HEK293 (cell line): Measurements from ENCODE around the gene TTYH1.

Experiments
- GLI4 ChIP-seq: fragments of 450-650 bp; formaldehyde crosslinking; IDR thresholded peaks from 2 replicates; pipeline ENCODE4 v1.5.1; 2016; ENCODE audit warnings: missing biosample characterization, missing genetic modification characterization
- KLF1 ChIP-seq: fragments of 450-650 bp; formaldehyde crosslinking; IDR thresholded peaks from 2 replicates; pipeline ENCODE4 v1.5.1; 2016; ENCODE audit warnings: missing biosample characterization, missing genetic modification characterization
- WT1 ChIP-seq: fragments of 450-650 bp; formaldehyde crosslinking; IDR thresholded peaks from 2 replicates; pipeline ENCODE4 v1.5.1; 2016; ENCODE audit warnings: missing biosample characterization, missing genetic modification characterization
- YY1 ChIP-seq: fragments of 450-650 bp; formaldehyde crosslinking; IDR thresholded peaks from 2 replicates; pipeline ENCODE4 v1.5.1; 2018; ENCODE audit warnings: missing biosample characterization, missing genetic modification characterization
- ZBTB1 ChIP-seq: fragments of 450-650 bp; formaldehyde crosslinking; IDR thresholded peaks from 2 replicates; pipeline ENCODE4 v1.5.1; 2016; ENCODE audit warnings: missing biosample characterization, missing genetic modification characterization
- ZBTB7A ChIP-seq: fragments of 450-650 bp; formaldehyde crosslinking; IDR thresholded peaks from 2 replicates; pipeline ENCODE4 v1.5.1; 2016; ENCODE audit warnings: low read depth, missing biosample characterization, missing genetic modification characterization
- ZFP41 ChIP-seq: fragments of 450-650 bp; formaldehyde crosslinking; IDR thresholded peaks from 2 replicates; pipeline ENCODE4 v1.5.1; 2016; ENCODE audit warnings: missing biosample characterization, missing genetic modification characterization, borderline replicate concordance
- ZNF10 ChIP-seq: fragments of 450-650 bp; formaldehyde crosslinking; IDR thresholded peaks from 2 replicates; pipeline ENCODE4 v1.5.1; 2017; ENCODE audit warnings: missing biosample characterization, missing genetic modification characterization
- ZNF112 ChIP-seq: fragments of 450-650 bp; formaldehyde crosslinking; IDR thresholded peaks from 2 replicates; pipeline ENCODE4 v1.5.0; 2017; ENCODE audit warnings: missing biosample characterization, missing genetic modification characterization
- ZNF121 ChIP-seq: fragments of 450-650 bp; formaldehyde crosslinking; IDR thresholded peaks from 2 replicates; pipeline ENCODE4 v1.5.1; 2016; ENCODE audit warnings: missing biosample characterization, missing genetic modification characterization
- ZNF335 ChIP-seq: fragments of 450-650 bp; formaldehyde crosslinking; conservative IDR thresholded peaks from 2 replicates; pipeline ENCODE4 v1.5.1; 2016; ENCODE audit warnings: missing biosample characterization, missing genetic modification characterization
- ZNF423 ChIP-seq: fragments of 450-650 bp; formaldehyde crosslinking; IDR thresholded peaks from 2 replicates; pipeline ENCODE4 v1.5.1; 2016; ENCODE audit warnings: missing biosample characterization, missing genetic modification characterization
- ZNF426 ChIP-seq: fragments of 450-650 bp; formaldehyde crosslinking; IDR thresholded peaks from 2 replicates; pipeline ENCODE4 v1.5.1; 2017; ENCODE audit warnings: missing biosample characterization, missing genetic modification characterization, mild to moderate bottlenecking, inconsistent platforms, moderate library complexity
- ZNF501 ChIP-seq: fragments of 450-650 bp; formaldehyde crosslinking; IDR thresholded peaks from 2 replicates; pipeline ENCODE4 v1.5.1; 2016; ENCODE audit warnings: missing biosample characterization, missing genetic modification characterization
- ZNF514 ChIP-seq: fragments of 450-650 bp; formaldehyde crosslinking; IDR thresholded peaks from 2 replicates; pipeline ENCODE4 v1.5.1; 2016; ENCODE audit warnings: missing biosample characterization, missing genetic modification characterization
- ZNF548 ChIP-seq: fragments of 450-650 bp; formaldehyde crosslinking; IDR thresholded peaks from 2 replicates; pipeline ENCODE4 v1.5.1; 2016; ENCODE audit warnings: missing biosample characterization, missing genetic modification characterization
- ZNF600 ChIP-seq: fragments of 450-650 bp; formaldehyde crosslinking; IDR thresholded peaks from 2 replicates; pipeline ENCODE4 v1.5.1; 2016; ENCODE audit warnings: missing biosample characterization, missing genetic modification characterization
- ZNF626 ChIP-seq: fragments of 450-650 bp; sonication (Bioruptor Pico); formaldehyde crosslinking; IDR thresholded peaks from 2 replicates; pipeline ENCODE4 v1.5.1; 2018; ENCODE audit warnings: missing biosample characterization, missing genetic modification characterization, inconsistent platforms
- ZNF670 ChIP-seq: fragments of 450-650 bp; formaldehyde crosslinking; IDR thresholded peaks from 2 replicates; pipeline ENCODE4 v1.5.1; 2016; ENCODE audit warnings: missing biosample characterization, missing genetic modification characterization, low read depth
- TF ChIP-seq, protein P1 (sequence below): fragments of 450-650 bp; formaldehyde crosslinking; IDR thresholded peaks from 2 replicates; pipeline ENCODE4 v1.5.1; 2016; ENCODE audit warnings: missing biosample characterization, missing genetic modification characterization
- TF ChIP-seq, protein P2 (sequence below): fragments of 450-650 bp; formaldehyde crosslinking; IDR thresholded peaks from 2 replicates; pipeline ENCODE4 v1.5.1; 2016; ENCODE audit warnings: missing biosample characterization, missing genetic modification characterization
- TF ChIP-seq, protein P3 (sequence below): fragments of 450-650 bp; formaldehyde crosslinking; IDR thresholded peaks from 2 replicates; pipeline ENCODE4 v1.5.1; 2016; ENCODE audit warnings: missing biosample characterization, missing genetic modification characterization
- TF ChIP-seq, protein P4 (sequence below): fragments of 450-650 bp; formaldehyde crosslinking; IDR thresholded peaks from 2 replicates; pipeline ENCODE4 v1.5.1; 2016; ENCODE audit warnings: missing biosample characterization, missing genetic modification characterization
- TF ChIP-seq, protein P5 (sequence below): fragments of 450-650 bp; formaldehyde crosslinking; IDR thresholded peaks from 2 replicates; pipeline ENCODE4 v1.5.1; 2016; ENCODE audit warnings: missing biosample characterization, missing genetic modification characterization
- TF ChIP-seq, protein P6 (sequence below): fragments of 450-650 bp; formaldehyde crosslinking; IDR thresholded peaks from 2 replicates; pipeline ENCODE4 v1.5.1; 2016; ENCODE audit warnings: missing biosample characterization, missing genetic modification characterization
- TF ChIP-seq, protein P7 (sequence below): fragments of 450-650 bp; formaldehyde crosslinking; IDR thresholded peaks from 2 replicates; pipeline ENCODE4 v1.5.1; 2016; ENCODE audit warnings: missing biosample characterization, missing genetic modification characterization, low read depth

TTYH1 gene

DNA sequence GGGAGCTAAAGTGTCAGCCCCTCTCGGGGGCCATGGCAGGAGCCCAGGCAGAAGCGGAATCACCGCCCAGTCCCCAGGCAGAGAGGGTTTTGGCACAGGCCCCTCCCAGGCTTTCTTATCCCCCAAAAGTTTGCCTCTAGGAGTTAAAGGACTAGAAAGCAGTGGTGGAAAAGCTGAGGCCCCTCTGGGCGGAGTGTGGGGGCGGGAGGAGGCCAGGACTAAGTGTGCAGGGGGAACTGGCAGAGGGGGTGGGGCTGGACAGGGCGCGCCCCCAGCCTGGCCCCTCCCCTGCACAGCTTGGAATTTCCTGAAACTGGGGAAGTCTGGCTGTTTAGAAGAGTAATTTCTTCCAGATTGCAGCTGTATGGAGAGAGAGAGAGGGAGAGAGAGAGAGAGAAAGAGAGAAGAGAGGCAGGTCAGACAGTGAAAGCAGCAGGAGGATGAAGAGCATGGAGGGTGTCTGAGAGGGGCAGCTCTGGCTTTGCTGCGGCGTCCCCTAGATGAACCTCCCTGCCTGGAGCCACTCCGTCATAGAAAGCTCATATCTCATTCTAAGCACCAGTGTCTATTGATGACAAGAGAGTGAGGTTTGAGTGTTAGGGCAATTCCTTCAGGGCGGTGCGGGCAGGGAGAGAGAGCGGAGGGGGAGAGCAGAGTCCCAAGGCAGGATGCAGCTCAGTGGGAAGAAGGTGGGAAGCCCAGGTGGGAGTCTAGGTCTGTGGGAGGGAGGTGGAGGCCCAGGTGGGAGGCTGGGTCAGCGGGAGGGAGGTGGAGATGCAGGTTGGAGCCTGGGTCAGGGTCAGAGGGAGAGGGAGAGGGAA lies 58.0 kb downstream of the TTYH1 start, which contains the start of gene CDC42EP5 (continued):
- TF ChIP-seq ZNF548 (no peak), YY1 (tag by site-specific recombination) (no peak), ZNF112 (tag by site-specific recombination) (no peak), ZNF335 (tag by site-specific recombination) (peak; percentile 58), ZNF10 (no peak), ZFP41 (no peak), KLF1 (tag by site-specific recombination) (peak; percentile 42; the same call in 1 of the 2 replicates), ZNF426 (tag by site-specific recombination) (no peak), ZNF423 (no peak), ZNF514 (tag by site-specific recombination) (no peak), ZNF626 (tag by site-specific recombination) (no peak), GLI4 (tag by site-specific recombination) (no peak), ZNF121 (no peak), WT1 (tag by site-specific recombination) (no peak), ZNF670 (tag by site-specific recombination) (no peak), ZBTB7A (tag by site-specific recombination) (no peak), ZNF600 (tag by site-specific recombination) (peak; percentile 44; the same call in 1 of the 2 replicates), ZNF501 (tag by site-specific recombination) (no peak), ZBTB1 (tag by site-specific recombination) (no peak)
- TF ChIP-seq, protein P1, sequence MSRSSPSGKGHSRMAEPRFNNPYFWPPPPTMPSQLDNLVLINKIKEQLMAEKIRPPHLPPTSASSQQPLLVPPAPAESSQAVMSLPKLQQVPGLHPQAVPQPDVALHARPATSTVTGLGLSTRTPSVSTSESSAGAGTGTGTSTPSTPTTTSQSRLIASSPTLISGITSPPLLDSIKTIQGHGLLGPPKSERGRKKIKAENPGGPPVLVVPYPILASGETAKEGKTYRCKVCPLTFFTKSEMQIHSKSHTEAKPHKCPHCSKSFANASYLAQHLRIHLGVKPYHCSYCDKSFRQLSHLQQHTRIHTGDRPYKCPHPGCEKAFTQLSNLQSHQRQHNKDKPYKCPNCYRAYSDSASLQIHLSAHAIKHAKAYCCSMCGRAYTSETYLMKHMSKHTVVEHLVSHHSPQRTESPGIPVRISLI (tag by site-specific recombination) = no peak
- TF ChIP-seq, protein P2, sequence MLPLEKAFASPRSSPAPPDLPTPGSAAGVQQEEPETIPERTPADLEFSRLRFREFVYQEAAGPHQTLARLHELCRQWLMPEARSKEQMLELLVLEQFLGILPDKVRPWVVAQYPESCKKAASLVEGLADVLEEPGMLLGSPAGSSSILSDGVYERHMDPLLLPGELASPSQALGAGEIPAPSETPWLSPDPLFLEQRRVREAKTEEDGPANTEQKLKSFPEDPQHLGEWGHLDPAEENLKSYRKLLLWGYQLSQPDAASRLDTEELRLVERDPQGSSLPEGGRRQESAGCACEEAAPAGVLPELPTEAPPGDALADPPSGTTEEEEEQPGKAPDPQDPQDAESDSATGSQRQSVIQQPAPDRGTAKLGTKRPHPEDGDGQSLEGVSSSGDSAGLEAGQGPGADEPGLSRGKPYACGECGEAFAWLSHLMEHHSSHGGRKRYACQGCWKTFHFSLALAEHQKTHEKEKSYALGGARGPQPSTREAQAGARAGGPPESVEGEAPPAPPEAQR (tag by site-specific recombination) = no peak
- TF ChIP-seq, protein P3, sequence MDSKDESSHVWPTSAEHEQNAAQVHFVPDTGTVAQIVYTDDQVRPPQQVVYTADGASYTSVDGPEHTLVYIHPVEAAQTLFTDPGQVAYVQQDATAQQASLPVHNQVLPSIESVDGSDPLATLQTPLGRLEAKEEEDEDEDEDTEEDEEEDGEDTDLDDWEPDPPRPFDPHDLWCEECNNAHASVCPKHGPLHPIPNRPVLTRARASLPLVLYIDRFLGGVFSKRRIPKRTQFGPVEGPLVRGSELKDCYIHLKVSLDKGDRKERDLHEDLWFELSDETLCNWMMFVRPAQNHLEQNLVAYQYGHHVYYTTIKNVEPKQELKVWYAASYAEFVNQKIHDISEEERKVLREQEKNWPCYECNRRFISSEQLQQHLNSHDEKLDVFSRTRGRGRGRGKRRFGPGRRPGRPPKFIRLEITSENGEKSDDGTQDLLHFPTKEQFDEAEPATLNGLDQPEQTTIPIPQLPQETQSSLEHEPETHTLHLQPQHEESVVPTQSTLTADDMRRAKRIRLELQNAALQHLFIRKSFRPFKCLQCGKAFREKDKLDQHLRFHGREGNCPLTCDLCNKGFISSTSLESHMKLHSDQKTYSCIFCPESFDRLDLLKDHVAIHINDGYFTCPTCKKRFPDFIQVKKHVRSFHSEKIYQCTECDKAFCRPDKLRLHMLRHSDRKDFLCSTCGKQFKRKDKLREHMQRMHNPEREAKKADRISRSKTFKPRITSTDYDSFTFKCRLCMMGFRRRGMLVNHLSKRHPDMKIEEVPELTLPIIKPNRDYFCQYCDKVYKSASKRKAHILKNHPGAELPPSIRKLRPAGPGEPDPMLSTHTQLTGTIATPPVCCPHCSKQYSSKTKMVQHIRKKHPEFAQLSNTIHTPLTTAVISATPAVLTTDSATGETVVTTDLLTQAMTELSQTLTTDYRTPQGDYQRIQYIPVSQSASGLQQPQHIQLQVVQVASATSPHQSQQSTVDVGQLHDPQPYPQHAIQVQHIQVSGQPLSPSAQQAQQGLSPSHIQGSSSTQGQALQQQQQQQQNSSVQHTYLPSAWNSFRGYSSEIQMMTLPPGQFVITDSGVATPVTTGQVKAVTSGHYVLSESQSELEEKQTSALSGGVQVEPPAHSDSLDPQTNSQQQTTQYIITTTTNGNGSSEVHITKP (tag by site-specific recombination) = peak; percentile 95
- TF ChIP-seq, protein P4, sequence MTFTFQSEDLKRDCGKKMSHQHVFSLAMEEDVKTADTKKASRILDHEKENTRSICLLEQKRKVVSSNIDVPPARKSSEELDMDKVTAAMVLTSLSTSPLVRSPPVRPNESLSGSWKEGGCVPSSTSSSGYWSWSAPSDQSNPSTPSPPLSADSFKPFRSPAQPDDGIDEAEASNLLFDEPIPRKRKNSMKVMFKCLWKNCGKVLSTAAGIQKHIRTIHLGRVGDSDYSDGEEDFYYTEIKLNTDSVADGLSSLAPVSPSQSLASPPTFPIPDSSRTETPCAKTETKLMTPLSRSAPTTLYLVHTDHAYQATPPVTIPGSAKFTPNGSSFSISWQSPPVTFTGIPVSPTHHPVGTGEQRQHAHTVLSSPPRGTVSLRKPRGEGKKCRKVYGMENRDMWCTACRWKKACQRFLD (tag by site-specific recombination) = no peak
- TF ChIP-seq, protein P5, sequence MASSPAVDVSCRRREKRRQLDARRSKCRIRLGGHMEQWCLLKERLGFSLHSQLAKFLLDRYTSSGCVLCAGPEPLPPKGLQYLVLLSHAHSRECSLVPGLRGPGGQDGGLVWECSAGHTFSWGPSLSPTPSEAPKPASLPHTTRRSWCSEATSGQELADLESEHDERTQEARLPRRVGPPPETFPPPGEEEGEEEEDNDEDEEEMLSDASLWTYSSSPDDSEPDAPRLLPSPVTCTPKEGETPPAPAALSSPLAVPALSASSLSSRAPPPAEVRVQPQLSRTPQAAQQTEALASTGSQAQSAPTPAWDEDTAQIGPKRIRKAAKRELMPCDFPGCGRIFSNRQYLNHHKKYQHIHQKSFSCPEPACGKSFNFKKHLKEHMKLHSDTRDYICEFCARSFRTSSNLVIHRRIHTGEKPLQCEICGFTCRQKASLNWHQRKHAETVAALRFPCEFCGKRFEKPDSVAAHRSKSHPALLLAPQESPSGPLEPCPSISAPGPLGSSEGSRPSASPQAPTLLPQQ (tag by site-specific recombination) = no peak
- TF ChIP-seq, protein P6, sequence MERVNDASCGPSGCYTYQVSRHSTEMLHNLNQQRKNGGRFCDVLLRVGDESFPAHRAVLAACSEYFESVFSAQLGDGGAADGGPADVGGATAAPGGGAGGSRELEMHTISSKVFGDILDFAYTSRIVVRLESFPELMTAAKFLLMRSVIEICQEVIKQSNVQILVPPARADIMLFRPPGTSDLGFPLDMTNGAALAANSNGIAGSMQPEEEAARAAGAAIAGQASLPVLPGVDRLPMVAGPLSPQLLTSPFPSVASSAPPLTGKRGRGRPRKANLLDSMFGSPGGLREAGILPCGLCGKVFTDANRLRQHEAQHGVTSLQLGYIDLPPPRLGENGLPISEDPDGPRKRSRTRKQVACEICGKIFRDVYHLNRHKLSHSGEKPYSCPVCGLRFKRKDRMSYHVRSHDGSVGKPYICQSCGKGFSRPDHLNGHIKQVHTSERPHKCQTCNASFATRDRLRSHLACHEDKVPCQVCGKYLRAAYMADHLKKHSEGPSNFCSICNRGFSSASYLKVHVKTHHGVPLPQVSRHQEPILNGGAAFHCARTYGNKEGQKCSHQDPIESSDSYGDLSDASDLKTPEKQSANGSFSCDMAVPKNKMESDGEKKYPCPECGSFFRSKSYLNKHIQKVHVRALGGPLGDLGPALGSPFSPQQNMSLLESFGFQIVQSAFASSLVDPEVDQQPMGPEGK = peak; percentile 32; the same call in 1 of the 2 replicates
- TF ChIP-seq, protein P7, sequence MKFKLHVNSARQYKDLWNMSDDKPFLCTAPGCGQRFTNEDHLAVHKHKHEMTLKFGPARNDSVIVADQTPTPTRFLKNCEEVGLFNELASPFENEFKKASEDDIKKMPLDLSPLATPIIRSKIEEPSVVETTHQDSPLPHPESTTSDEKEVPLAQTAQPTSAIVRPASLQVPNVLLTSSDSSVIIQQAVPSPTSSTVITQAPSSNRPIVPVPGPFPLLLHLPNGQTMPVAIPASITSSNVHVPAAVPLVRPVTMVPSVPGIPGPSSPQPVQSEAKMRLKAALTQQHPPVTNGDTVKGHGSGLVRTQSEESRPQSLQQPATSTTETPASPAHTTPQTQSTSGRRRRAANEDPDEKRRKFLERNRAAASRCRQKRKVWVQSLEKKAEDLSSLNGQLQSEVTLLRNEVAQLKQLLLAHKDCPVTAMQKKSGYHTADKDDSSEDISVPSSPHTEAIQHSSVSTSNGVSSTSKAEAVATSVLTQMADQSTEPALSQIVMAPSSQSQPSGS (tag by site-specific recombination) = no peak
